Rectal smooth muscle tissue (tissue), 1 donor: Measurements from ENCODE around the gene CPZ.

Source experiments
- H3K27ac ChIP-seq: one replicate; pipeline ENCODE4 v1.7.0; 2013; ENCODE audit warnings: low read depth, low read length, inconsistent platforms
- H3K27me3 ChIP-seq: one replicate; pipeline ENCODE4 v1.7.0; 2013; ENCODE audit warnings: low read length; ENCODE audit not compliant: control insufficient read depth, insufficient read depth
- H3K36me3 ChIP-seq: one replicate; pipeline ENCODE4 v1.7.0; 2013; ENCODE audit warnings: low read length; ENCODE audit not compliant: control insufficient read depth, insufficient read depth
- H3K4me1 ChIP-seq: one replicate; pipeline ENCODE4 v1.7.0; 2013; ENCODE audit warnings: low read length; ENCODE audit not compliant: control insufficient read depth, insufficient read depth
- H3K4me3 ChIP-seq: one replicate; pipeline ENCODE4 v1.7.0; 2013; ENCODE audit warnings: low read length
- H3K9ac ChIP-seq: one replicate; pipeline ENCODE4 v1.7.0; 2013; ENCODE audit warnings: low read length

The CPZ gene

DNA sequence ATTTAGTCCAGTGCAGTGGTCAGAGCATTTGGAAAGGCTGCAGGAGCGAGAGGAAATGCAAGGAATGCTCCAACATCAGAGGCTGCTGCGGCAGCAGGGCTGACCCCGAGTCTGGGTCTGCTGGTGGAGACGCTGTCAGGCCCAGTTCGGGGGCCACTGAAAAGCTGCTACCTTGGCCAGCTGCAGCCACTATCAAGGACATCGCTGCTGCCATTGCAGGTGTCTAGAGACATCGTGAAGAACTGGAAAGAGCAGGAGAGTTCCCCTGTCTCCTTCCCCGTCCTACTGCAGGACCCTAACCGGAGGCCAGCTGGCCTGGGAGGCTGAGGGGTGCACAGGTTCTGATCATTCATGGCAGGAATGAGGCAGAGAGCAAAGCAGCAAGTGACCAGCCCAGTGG is 41.9 kb upstream of the CPZ start:
- no peak overlapping the region for H3K9ac ChIP-seq
- no peak overlapping the region for H3K27ac ChIP-seq
- peaks cover 4% of the 10 kb centered on the region for H3K27me3 ChIP-seq
- no peaks in the 10 kb centered on the region for H3K4me1 ChIP-seq
- H3K36me3 ChIP-seq = no peaks in the 10 kb centered on the region
- no peak overlapping the region for H3K4me3 ChIP-seq

DNA sequence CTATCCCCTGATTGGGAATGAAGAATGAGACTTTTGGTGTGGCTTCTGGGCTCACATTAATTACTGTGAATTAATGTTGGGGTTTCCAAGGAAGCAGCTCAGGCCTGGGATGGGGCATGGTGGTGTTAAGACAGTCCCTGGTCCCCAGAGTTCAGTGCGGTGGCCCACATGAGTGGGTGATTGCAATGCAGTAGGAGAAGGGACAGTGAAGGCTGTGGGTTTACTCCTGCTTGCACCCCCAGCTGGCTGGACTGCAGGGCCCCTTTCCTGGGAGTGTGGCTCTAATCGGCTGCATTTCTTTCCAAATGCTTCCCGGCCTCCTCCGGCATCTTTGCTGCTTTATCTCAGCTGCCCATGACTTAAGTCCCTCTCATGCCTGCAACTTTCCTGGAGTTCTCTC is 40.5 kb upstream of the CPZ start:
- no peak overlapping the region for H3K4me3 ChIP-seq
- H3K27ac ChIP-seq = no peak overlapping the region
- peaks cover 4% of the 10 kb centered on the region for H3K27me3 ChIP-seq
- no peak overlapping the region for H3K9ac ChIP-seq
- no peaks in the 10 kb centered on the region for H3K4me1 ChIP-seq
- no peaks in the 10 kb centered on the region for H3K36me3 ChIP-seq

DNA sequence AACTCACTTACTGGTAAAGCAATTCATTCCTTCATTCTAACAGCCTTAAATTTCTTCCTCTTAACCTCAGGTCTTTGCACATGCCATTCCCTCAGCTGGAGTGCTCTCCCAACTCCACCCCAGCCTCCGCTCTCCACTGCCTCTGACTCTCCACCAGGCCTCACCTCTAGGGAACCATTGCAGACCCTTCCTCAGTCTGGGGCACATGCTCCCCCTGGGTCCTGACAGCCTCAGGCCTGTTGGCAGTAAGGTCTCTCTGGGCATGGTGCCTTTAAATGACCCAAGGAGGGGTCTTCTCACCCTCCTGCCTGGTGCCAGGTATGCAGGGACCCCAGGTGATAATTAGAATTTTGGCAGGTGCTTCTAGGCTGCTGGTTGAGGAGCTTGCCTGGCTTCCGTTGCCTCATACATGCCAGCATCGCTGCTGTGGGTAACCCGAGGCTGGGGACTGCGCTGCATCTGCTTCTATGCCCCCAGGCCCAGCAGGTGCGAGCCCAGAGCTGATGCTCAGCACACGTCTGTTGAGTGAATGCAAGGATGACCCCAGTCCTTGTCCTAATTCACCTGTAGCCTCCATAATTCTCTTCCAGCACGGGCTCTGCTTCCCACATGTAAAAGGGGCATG is 39.9 kb upstream of the CPZ start:
- no peaks in the 10 kb centered on the region for H3K36me3 ChIP-seq
- H3K4me3 ChIP-seq = no peak overlapping the region
- no peaks in the 10 kb centered on the region for H3K4me1 ChIP-seq
- no peak overlapping the region for H3K9ac ChIP-seq
- H3K27me3 ChIP-seq = peaks cover 4% of the 10 kb centered on the region
- H3K27ac ChIP-seq = no peak overlapping the region

DNA sequence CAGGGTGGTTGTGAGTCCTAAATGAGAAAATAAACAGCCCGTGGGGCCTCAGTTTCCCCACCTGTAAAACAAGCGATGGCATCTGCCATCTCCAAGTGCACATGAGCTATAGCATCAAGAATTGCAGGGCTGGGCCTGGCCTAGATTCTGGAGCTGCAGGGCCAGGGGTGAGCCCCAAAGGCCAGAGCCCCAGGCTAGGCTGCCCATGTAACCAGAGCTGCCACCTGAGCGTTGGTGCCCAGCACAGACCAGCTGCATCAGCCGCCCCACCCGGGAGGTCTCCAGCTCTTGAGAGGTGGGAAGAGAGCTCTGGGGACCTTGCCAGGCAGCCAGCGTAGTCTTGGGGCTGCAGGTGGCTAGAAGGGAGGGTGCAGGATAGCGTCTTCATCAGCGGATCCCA is 39.3 kb upstream of the CPZ start:
- no peak overlapping the region for H3K4me3 ChIP-seq
- H3K9ac ChIP-seq = no peak overlapping the region
- H3K36me3 ChIP-seq = no peaks in the 10 kb centered on the region
- H3K27me3 ChIP-seq = peaks cover 4% of the 10 kb centered on the region
- no peaks in the 10 kb centered on the region for H3K4me1 ChIP-seq
- no peak overlapping the region for H3K27ac ChIP-seq

DNA sequence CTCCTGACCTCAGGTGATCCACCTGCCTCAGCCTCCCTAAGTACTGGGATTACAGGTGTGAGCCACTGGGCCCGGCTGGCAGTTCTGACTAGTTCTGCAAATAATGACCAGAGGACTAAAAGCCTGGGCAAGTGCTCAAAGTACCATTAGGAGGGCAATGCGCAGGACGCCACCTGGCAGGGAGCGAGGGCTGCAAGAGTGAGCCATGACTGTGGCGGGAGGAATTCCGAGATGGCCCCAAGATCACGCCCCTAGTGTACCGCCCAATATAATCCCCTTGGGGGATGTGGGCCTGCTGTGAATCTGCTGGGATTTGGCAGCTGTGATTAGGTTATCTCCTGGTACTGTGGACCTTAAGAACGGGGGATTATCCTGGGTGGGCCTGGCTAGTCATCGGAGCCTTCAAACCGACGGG is 38.6 kb upstream of the CPZ start:
- Histone ChIP-seq H3K36me3 (no peaks in the 10 kb centered on the region), H3K27ac (no peak overlapping the region), H3K4me3 (no peak overlapping the region), H3K9ac (no peak overlapping the region), H3K4me1 (no peaks in the 10 kb centered on the region), H3K27me3 (peaks cover 4% of the 10 kb centered on the region)

DNA sequence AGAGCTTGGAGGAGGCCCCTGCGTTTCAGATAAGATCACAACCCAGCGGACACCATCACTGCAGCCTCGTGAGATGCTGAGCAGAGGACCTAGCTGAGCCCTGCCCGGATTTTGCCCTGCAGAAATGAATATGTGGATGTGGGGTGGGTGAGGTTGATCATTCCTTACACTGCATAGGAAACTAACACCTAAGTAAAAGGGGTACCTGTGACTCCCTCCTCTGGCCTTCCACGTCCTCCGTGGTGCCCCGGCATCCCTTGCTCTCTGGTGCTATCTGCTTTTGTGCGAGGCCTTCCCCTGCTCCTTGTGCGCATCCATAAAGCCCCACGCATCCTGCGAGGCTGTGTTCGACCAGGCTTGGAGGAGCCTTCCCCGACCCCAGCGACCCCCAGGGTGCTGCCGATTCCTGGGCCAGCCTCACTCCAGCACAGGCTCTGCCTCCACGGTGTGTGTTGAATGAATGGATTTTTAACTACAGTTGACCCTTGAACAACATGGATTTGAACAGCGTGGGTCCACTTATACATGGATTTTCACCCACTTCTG is 37.9 kb upstream of the CPZ start:
- no peak overlapping the region for H3K4me3 ChIP-seq
- H3K36me3 ChIP-seq = no peaks in the 10 kb centered on the region
- no peaks in the 10 kb centered on the region for H3K4me1 ChIP-seq
- no peak overlapping the region for H3K9ac ChIP-seq
- H3K27me3 ChIP-seq = no peaks in the 10 kb centered on the region
- H3K27ac ChIP-seq = no peak overlapping the region

DNA sequence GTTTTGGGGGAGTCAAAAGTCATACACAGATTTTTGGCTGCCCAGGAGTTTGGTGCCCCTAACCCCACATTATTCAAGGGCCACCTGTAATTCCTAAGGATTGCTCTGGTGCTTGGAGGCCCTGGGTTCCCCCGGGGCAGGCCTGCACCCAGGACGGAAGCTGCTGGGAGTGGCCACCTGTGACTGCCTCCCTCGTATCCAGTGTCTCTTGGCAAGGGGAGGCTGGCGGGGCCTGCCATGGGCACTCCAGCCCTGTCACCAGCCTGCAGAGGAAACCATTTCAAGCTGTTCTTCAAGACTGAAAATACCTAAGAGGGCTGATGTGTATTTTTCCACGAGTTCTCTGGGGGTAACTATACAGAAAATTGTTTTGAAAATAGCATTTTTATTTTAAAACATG is 36.8 kb upstream of the CPZ start:
- Histone ChIP-seq H3K4me3 (no peak overlapping the region), H3K36me3 (no peaks in the 10 kb centered on the region), H3K4me1 (no peaks in the 10 kb centered on the region), H3K27me3 (no peaks in the 10 kb centered on the region), H3K9ac (no peak overlapping the region), H3K27ac (no peak overlapping the region)

DNA sequence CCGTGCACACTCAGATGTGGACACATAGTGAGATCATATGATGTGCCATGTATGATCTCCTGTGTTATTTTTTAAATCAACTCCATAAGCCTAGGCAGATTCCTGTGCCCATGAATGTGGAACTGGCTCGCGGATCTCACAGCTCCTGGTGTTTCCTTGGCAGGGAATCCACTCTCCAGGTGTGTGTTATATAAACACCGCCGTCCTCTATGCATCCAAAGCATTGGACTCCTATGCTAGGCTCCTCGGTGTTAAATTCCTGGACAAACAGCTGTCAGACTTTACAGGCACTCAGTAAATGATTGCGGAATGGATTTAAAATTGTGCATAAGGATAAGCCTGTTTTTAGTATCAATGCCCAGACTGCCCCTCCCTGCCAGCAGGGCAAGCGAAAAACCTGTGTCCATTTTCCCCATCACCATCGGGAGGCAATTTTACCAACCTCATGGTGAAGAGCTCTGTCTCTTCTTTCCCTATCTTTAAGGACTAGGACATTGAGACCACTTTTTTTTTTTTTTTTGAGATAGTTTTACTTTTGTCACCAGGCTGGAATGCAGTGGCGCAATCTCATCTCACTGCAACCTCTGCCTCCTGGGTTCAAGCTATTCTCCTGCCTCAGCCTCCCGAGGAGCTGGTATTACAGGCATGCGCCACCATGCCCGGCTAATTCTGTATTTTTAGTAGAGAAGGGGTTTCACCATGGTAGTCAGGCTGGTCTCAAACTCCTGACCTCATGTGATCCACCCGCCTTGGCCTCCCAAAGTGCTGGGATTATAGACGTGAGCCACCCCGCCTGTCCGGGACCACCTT is 36.0 kb upstream of the CPZ start:
- no peak overlapping the region for H3K27ac ChIP-seq
- H3K36me3 ChIP-seq = no peaks in the 10 kb centered on the region
- no peak overlapping the region for H3K9ac ChIP-seq
- no peak overlapping the region for H3K4me3 ChIP-seq
- H3K27me3 ChIP-seq = no peaks in the 10 kb centered on the region
- H3K4me1 ChIP-seq = no peaks in the 10 kb centered on the region

DNA sequence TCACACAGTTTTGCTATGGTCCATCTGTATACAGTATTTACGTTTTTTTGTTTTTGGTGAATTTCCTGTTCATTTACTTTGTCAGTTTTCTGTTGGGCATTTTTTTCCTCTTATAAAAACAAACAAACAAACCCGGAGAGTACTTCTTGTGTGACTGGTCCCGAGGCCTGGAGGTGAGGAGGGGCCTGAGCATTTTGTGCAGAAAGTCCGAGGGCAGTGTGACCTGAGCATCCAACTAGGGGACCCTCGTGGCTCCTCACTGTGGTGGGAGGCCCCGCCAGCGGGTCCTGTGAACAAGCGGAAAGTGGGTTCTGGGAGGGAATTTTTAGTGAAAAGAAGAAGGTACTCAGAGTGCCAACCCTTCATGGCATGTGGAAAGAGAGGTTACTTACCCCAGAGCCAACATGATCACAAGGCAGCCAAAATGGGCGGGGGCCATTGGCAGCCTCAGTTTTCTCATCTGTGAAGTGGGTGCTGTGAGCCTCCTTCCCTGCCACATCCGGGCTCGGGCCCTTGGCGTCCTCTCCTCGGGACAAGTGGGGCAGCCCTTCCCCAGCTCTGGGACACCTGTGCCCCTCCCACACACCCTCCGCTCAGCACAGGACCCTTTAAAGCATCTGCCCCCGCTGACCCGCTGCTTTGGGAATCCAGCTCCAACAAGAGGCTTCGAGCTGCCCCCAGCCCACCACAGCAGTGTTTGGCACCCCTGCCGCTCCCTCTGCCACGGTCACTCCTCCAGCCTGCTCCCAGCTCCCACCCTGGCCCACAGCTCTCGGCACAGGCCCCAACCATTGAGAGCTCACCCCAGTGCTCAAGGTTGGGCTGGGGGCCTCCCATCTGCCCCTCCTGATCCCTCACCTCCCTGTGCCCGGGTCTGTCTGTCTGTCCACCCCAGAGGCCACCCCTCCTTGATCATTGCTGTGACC is 35.2 kb upstream of the CPZ start:
- Histone ChIP-seq H3K36me3 (no peaks in the 10 kb centered on the region), H3K9ac (no peak overlapping the region), H3K4me1 (no peaks in the 10 kb centered on the region), H3K4me3 (no peak overlapping the region), H3K27ac (no peak overlapping the region), H3K27me3 (no peaks in the 10 kb centered on the region)

DNA sequence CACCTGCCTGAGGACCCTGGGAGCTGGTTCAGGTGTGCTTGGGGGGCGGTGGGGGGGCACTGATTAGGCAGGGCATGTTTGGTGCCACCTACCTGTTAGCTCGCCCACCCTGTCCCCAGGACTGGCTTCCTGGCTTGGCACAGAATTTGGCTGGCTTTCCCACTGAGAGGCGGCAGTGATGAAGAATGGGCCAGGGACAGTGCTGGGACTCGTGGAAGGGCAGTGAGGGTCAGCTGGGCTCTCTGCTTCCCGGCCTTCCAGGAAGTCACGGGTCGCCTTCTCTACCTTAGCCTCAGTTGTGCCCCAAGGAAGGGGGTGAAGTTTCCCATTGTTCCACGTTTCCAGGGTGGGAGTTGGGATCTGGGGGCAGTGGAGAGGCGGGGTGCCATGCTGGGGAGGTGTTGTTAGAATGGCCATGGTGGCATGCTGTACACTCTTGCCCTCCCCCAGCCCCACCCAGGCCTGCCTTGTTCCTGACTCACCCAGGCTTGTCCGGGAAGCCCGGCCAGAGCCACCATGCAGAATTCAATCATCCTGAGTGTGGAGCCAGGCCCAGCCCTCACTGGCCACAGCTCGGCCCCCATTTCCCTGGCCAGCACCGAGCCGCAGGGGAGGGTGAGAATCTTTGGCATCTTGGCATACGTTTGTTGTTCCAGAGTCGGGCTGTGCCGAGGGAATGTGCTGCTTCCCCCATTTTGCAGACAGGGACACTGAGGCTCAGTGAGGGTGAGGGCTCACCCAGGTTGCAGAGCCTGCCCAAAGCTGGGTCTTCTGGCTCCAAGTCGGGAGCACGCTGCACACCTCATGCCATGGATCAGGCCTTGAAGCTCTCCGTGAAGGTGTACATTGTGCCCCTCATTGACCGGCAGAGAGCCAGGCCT is 34.2 kb upstream of the CPZ start:
- Histone ChIP-seq H3K27ac (no peak overlapping the region), H3K36me3 (no peaks in the 10 kb centered on the region), H3K9ac (no peak overlapping the region), H3K27me3 (no peaks in the 10 kb centered on the region), H3K4me3 (no peak overlapping the region), H3K4me1 (no peaks in the 10 kb centered on the region)

DNA sequence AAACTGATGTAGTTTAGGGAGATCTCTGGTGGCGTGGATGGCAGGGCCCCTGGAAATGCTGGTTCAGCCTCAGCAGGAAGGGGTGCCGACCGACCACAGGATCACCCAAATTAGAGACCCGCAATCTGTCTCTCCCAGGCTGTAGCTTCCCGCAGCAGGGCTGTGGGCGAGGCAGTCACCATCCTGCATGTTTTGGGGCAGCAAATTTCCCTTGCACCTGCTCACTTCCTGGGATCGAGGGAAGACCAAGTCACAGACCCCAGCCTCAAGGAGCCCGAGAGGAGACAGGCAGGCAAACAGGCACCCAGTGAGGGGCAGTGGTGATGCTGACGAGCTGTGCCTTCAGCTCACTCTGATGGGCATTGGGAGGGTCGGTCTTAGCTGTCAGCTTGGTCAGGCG is 33.6 kb upstream of the CPZ start:
- no peak overlapping the region for H3K9ac ChIP-seq
- H3K36me3 ChIP-seq = no peaks in the 10 kb centered on the region
- H3K4me3 ChIP-seq = no peak overlapping the region
- no peaks in the 10 kb centered on the region for H3K27me3 ChIP-seq
- H3K4me1 ChIP-seq = no peaks in the 10 kb centered on the region
- no peak overlapping the region for H3K27ac ChIP-seq
